ENCODE data around the gene POLR2I.
A peak's percentile ranks its signal among the peaks of the same experiment; 100 is the strongest.

The POLR2I gene

DNA sequence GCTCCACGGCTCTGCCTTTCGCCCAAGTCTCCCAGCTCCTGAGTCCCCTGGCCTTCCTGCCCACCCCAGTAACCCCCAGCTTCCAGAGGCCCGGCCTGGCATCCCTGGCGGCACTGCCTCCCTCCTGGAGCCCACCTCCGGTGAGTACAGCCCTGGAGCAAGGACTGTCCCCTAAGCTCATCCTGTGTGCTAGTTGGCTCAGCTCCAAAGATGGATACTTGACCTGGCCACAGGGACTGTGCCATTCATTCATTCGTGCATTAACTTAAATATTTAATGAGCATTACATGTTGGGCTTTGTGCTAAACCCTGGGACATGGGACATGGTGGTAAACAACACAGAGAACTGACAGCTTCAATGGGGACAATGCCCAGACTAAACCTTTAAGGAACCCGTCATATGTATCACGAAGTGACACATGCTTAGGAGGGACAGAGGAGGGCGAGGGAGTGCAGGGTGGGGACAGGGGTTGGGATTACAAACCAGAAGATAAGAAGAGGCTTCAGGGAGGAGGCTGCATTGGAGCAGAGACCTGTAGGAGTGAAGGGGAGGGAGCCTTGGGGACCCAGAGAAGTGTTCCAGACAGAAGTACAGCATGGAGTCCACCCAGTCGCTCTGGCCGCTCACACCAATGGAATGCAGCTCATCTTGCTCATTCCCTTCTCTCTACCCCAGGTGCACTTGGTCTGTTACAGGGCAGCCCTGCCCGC lies 10.7 kb downstream of the POLR2I start (continued):
- TF ChIP-seq WT1 (tag by site-specific recombination; IDR thresholded peaks at IDR 0.05) (peak; percentile 66), ZNF600 (tag by site-specific recombination; IDR thresholded peaks at IDR 0.05) (peak; percentile 62)

- POLR2A ChIA-PET, result interaction anchor here (0.7 to 3.5 kb wide), 6 partner anchors 8 to 89 kb away, joined by 3 to 33 read pairs (median 3); partner anchors contain the start of genes ALKBH6, POLR2I, TBCB and THAP8
- Histone ChIP-seq H3K36me3 (ENCODE audit: control insufficient read depth in 2 of 2, insufficient read depth in 1 of 2, low read length in 2 of 2) (peaks cover 84 to 86% of the 10 kb centered on the region in 2 experiments), H3K27ac (ENCODE audit: extremely low read depth, low read depth, low read length) (no peak overlapping the region), H3K4me3 (ENCODE audit: low read depth, low read length) (no peak overlapping the region), H3K9me3 (ENCODE audit: control insufficient read depth, insufficient read depth, low read depth, low read length) (no peaks in the 10 kb centered on the region), H3K4me1 (ENCODE audit: control insufficient read depth, insufficient read depth, low read length) (no peaks in the 10 kb centered on the region)
- CTCF ChIA-PET, result interaction anchor here (1.0 to 4.4 kb wide), 2 partner anchors 25 to 42 kb away, joined by 3 to 21 read pairs; no protein-coding TSS in a partner anchor
- TF ChIP-seq GLIS2 (tag by site-specific recombination; IDR thresholded peaks at IDR 0.05) (peak; percentile 49; the same call in 1 of the 2 replicates), ZNF629 (tag by site-specific recombination; IDR thresholded peaks at IDR 0.05) (no peak), EGR2 (tag by site-specific recombination; IDR thresholded peaks at IDR 0.05; ENCODE audit: low read depth) (peak; percentile 72; the same call in 1 of the 2 replicates), ZNF600 (tag by site-specific recombination; IDR thresholded peaks at IDR 0.05) (peak; percentile 29; the same call in 1 of the 2 replicates), ZFHX2 (tag by site-specific recombination; conservative IDR thresholded peaks at IDR 0.05) (peak; percentile 61; the same call in 1 of the 2 replicates)
Measured at GRCh38 chr19:36103040-36103626, 11.5 kb downstream of the POLR2I start.

DNA sequence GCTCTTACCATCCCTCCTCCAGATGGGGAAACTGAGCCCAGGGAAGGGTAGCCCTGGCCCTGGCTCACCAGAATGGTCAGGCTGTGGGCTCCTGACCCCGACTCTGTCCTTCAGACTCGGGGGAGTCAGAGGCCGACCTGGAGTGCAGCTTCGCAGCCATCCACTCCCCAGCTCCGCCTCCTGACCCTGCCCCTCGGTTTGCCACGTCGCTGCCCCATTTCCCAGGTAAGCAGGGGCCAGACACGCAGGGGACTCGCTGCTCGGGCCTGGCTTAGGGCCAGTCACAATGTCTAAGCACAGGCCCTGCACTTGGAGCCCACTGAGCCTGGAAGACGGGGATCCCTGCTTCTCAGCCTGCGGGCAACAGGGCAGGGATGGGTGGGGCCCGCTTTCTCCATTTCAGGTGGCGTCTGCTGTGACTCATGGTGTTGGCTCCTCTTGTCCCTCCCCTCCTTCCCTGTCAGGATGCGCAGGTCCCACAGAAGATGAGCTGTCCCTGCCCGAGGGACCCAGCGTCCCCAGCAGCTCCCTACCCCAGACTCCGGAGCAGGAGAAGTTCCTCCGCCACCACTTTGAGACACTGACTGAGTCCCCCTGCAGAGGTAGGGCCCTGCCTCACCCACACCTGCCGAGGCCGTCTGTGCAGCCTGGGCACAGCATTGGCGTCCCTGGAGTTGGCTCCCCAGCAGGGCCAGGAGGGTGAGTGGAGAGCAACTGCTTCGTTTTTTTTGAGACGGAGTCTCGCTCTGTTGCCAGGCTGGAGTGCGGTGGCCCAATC lies 12.9 kb downstream of the POLR2I start:
- ChIA-PET POLR2A (interaction anchor here (0.6 to 3.5 kb wide), 4 partner anchors 13 to 401 kb away, joined by 3 to 33 read pairs (median 8); partner anchors contain the start of genes POLR2I and TBCB), CTCF (interaction anchor here (1.1 to 4.4 kb wide), 2 partner anchors 22 to 41 kb away, joined by 3 to 21 read pairs; no protein-coding TSS in a partner anchor)
- Histone ChIP-seq H3K4me3 (ENCODE audit: low read depth, low read length) (no peak overlapping the region), H3K36me3 (ENCODE audit: control insufficient read depth in 2 of 2, insufficient read depth in 1 of 2, low read length in 2 of 2) (peaks cover 87 to 94% of the 10 kb centered on the region in 2 experiments), H3K27ac (ENCODE audit: extremely low read depth, low read depth, low read length) (0 out of 2 replicates have a peak overlapping the region, but pooled peaks have one; percentile 10), H3K4me1 (ENCODE audit: control insufficient read depth, insufficient read depth, low read length) (no peaks in the 10 kb centered on the region), H3K9me3 (ENCODE audit: control insufficient read depth, insufficient read depth, low read depth, low read length) (no peaks in the 10 kb centered on the region)
- TF ChIP-seq ZNF510 (tag by site-specific recombination; IDR thresholded peaks at IDR 0.05; ENCODE audit: insufficient replicate concordance) (no peak), ZXDB (tag by site-specific recombination; IDR thresholded peaks at IDR 0.05) (no peak), AEBP2 (tag by site-specific recombination; IDR thresholded peaks at IDR 0.05; ENCODE audit: borderline replicate concordance) (no peak), MYNN (tag by site-specific recombination; IDR thresholded peaks at IDR 0.05; ENCODE audit: borderline replicate concordance) (0 out of 2 replicates have a peak, but pooled peaks have one; percentile 21), ZNF843 (tag by site-specific recombination; IDR thresholded peaks at IDR 0.05) (no peak), ZNF580 (tag by site-specific recombination; IDR thresholded peaks at IDR 0.05) (no peak), ZFHX2 (tag by site-specific recombination; conservative IDR thresholded peaks at IDR 0.05) (no peak), KLF16 (tag by site-specific recombination; IDR thresholded peaks at IDR 0.05) (no peak), ZNF621 (tag by site-specific recombination; IDR thresholded peaks at IDR 0.05) (no peak), ZNF146 (tag by site-specific recombination; IDR thresholded peaks at IDR 0.05) (no peak), ZNF555 (tag by site-specific recombination; conservative IDR thresholded peaks at IDR 0.05) (no peak), ZSCAN4 (tag by site-specific recombination; IDR thresholded peaks at IDR 0.05) (no peak), ZNF747 (tag by site-specific recombination; IDR thresholded peaks at IDR 0.05) (no peak)
- TF ChIP-seq, protein P1, sequence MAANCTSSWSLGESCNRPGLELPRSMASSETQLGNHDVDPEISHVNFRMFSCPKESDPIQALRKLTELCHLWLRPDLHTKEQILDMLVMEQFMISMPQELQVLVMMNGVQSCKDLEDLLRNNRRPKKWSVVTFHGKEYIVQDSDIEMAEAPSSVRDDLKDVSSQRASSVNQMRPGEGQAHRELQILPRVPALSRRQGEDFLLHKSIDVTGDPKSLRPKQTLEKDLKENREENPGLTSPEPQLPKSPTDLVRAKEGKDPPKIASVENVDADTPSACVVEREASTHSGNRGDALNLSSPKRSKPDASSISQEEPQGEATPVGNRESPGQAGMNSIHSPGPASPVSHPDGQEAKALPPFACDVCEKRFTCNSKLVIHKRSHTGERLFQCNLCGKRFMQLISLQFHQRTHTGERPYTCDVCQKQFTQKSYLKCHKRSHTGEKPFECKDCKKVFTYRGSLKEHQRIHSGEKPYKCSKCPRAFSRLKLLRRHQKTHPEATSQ (tag by site-specific recombination; IDR thresholded peaks at IDR 0.05), result no peak
- TF ChIP-seq, protein P2, sequence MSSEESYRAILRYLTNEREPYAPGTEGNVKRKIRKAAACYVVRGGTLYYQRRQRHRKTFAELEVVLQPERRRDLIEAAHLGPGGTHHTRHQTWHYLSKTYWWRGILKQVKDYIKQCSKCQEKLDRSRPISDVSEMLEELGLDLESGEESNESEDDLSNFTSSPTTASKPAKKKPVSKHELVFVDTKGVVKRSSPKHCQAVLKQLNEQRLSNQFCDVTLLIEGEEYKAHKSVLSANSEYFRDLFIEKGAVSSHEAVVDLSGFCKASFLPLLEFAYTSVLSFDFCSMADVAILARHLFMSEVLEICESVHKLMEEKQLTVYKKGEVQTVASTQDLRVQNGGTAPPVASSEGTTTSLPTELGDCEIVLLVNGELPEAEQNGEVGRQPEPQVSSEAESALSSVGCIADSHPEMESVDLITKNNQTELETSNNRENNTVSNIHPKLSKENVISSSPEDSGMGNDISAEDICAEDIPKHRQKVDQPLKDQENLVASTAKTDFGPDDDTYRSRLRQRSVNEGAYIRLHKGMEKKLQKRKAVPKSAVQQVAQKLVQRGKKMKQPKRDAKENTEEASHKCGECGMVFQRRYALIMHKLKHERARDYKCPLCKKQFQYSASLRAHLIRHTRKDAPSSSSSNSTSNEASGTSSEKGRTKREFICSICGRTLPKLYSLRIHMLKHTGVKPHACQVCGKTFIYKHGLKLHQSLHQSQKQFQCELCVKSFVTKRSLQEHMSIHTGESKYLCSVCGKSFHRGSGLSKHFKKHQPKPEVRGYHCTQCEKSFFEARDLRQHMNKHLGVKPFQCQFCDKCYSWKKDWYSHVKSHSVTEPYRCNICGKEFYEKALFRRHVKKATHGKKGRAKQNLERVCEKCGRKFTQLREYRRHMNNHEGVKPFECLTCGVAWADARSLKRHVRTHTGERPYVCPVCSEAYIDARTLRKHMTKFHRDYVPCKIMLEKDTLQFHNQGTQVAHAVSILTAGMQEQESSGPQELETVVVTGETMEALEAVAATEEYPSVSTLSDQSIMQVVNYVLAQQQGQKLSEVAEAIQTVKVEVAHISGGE (tag by site-specific recombination; conservative IDR thresholded peaks at IDR 0.05; ENCODE audit: low read depth), result no peak
